ENCODE data around the gene APBB2. TPM values are rescaled to one million over a fixed set of nuclear protein-coding genes. Genes with fewer than 3 reads are reported as not detected.

APBB2 gene
- total and polyA plus RNA-seq, 2 of the 4 experiments (the other 2 are of a cell fraction), result 47.9 to 75.5 TPM

DNA sequence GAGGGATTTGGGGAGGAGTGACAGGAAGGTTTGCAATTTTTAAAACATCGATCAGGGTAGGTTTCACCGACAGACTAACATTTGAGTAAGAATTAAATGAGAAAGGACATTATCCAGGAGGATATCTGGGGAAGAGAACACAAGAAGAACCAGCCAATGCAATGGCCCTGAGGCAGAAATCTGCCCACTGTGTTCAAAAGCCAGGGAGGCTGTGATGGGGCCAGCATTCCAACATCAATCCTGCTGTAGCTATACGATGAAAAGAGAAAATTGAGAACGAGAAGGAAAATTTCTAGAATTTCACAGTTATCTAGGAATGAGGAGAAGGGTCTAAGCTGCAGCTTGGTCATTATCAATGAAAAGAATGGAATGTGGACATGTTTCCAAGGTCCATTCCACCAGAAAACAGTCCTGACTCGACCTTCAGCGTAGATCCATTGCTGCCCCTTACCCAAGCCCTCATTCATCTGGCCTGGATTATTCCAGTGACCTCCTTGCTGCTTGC lies 84.4 kb downstream of the APBB2 start:
- H3K4me1 ChIP-seq (ENCODE audit: control insufficient read depth, insufficient read depth, low read length), result peaks cover 11% of the 10 kb centered on the region
- TF ChIP-seq FOS (IDR thresholded peaks at IDR 0.05; ENCODE audit: low read depth, low read length), result no peak
- TF ChIP-seq RFX5 (IDR thresholded peaks at IDR 0.05; ENCODE audit: low read depth, low read length), result no peak
- no peak for TF ChIP-seq CHD1 (IDR thresholded peaks at IDR 0.05; ENCODE audit: low read depth, low read length)
- no peak for TF ChIP-seq RCOR1 (IDR thresholded peaks at IDR 0.05; ENCODE audit: insufficient replicate concordance, low read length)
- TF ChIP-seq MAFK (IDR thresholded peaks at IDR 0.05; ENCODE audit: low read depth, low read length), result no peak
- no peak for TF ChIP-seq RAD21 (IDR thresholded peaks at IDR 0.05; ENCODE audit: low read length)
- TF ChIP-seq, protein P1, sequence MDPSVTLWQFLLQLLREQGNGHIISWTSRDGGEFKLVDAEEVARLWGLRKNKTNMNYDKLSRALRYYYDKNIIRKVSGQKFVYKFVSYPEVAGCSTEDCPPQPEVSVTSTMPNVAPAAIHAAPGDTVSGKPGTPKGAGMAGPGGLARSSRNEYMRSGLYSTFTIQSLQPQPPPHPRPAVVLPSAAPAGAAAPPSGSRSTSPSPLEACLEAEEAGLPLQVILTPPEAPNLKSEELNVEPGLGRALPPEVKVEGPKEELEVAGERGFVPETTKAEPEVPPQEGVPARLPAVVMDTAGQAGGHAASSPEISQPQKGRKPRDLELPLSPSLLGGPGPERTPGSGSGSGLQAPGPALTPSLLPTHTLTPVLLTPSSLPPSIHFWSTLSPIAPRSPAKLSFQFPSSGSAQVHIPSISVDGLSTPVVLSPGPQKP (IDR thresholded peaks at IDR 0.05; ENCODE audit: borderline replicate concordance, low read depth, low read length), result no peak
- no peak for TF ChIP-seq NFE2L2 (IDR thresholded peaks at IDR 0.05; ENCODE audit: low read depth, low read length)
- TF ChIP-seq, protein P2, sequence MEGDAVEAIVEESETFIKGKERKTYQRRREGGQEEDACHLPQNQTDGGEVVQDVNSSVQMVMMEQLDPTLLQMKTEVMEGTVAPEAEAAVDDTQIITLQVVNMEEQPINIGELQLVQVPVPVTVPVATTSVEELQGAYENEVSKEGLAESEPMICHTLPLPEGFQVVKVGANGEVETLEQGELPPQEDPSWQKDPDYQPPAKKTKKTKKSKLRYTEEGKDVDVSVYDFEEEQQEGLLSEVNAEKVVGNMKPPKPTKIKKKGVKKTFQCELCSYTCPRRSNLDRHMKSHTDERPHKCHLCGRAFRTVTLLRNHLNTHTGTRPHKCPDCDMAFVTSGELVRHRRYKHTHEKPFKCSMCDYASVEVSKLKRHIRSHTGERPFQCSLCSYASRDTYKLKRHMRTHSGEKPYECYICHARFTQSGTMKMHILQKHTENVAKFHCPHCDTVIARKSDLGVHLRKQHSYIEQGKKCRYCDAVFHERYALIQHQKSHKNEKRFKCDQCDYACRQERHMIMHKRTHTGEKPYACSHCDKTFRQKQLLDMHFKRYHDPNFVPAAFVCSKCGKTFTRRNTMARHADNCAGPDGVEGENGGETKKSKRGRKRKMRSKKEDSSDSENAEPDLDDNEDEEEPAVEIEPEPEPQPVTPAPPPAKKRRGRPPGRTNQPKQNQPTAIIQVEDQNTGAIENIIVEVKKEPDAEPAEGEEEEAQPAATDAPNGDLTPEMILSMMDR (conservative IDR thresholded peaks at IDR 0.05; ENCODE audit: low read depth, low read length), result no peak
- no peak for TF ChIP-seq POLR2A (IDR thresholded peaks at IDR 0.05; ENCODE audit: low read depth, low read length)
- TF ChIP-seq, protein P3, sequence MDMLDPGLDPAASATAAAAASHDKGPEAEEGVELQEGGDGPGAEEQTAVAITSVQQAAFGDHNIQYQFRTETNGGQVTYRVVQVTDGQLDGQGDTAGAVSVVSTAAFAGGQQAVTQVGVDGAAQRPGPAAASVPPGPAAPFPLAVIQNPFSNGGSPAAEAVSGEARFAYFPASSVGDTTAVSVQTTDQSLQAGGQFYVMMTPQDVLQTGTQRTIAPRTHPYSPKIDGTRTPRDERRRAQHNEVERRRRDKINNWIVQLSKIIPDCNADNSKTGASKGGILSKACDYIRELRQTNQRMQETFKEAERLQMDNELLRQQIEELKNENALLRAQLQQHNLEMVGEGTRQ (IDR thresholded peaks at IDR 0.05; ENCODE audit: low read depth, low read length), result no peak
- TF ChIP-seq SMC3 (IDR thresholded peaks at IDR 0.05; ENCODE audit: low read depth, low read length), result no peak
- intact Hi-C loops (cut with micrococcal nuclease), result no loop called here

More for the DNA sequence above, 84.4 kb downstream of the APBB2 start:
- Histone ChIP-seq H4K5ac (ENCODE audit: low read depth, low read length) (no peak overlapping the region), H3K18ac (ENCODE audit: low read depth, low read length) (no peak overlapping the region), H3K14ac (replicated peaks; ENCODE audit: low read depth, low read length) (no peak overlapping the region), H4K20me1 (ENCODE audit: insufficient read depth, low read length) (0 out of 2 replicates have a peak, but pooled peaks cover 10% of the 10 kb centered on the region), H3K9me3 (ENCODE audit: control insufficient read depth, insufficient read depth, low read length) (no peaks in the 10 kb centered on the region), H3K56ac (ENCODE audit: extremely low read depth, insufficient read depth, low read length) (no peak overlapping the region), H3K9me1 (ENCODE audit: insufficient read depth, low read length) (0 out of 2 replicates have a peak, but pooled peaks cover 3% of the 10 kb centered on the region), H3K4me3 (ENCODE audit: insufficient read depth, low read depth, low read length) (no peak overlapping the region), H2AK5ac (ENCODE audit: low read depth, low read length) (no peak overlapping the region), H2BK20ac (ENCODE audit: low read depth, low read length) (no peak overlapping the region), H2BK120ac (ENCODE audit: low read depth, low read length) (no peak overlapping the region), H3K79me1 (ENCODE audit: low read depth in 1 of 2, low read length in 2 of 2) (peaks cover 28 to 47% of the 10 kb centered on the region in 2 experiments; a peak in 3 of 4 replicates), H2AK9ac (replicated peaks; ENCODE audit: low read depth, low read length, poor library complexity) (no peak overlapping the region), H4K91ac (ENCODE audit: insufficient read depth, low read depth, low read length) (no peak overlapping the region), H3K27me3 (ENCODE audit: control insufficient read depth, insufficient read depth, low read length) (no peaks in the 10 kb centered on the region), H3K27ac (ENCODE audit: insufficient read depth, low read length) (no peak overlapping the region), H2BK15ac (ENCODE audit: low read depth, low read length) (no peak overlapping the region), H3K36me3 (ENCODE audit: control insufficient read depth, insufficient read depth, low read length) (no peaks in the 10 kb centered on the region), H3K23ac (ENCODE audit: low read depth, low read length) (no peak overlapping the region), H4K8ac (ENCODE audit: low read depth in 2 of 2, low read length in 2 of 2) (no peak overlapping the region), H2BK5ac (ENCODE audit: low read depth, low read length, poor library complexity, severe bottlenecking) (no peak overlapping the region), H3K9ac (ENCODE audit: low read depth, low read length) (no peak overlapping the region), H3K4me2 (ENCODE audit: low read depth, low read length) (no peak overlapping the region), H2AFZ (replicated peaks; ENCODE audit: low read length, poor library complexity) (no peak overlapping the region), H3K4ac (ENCODE audit: low read depth, low read length) (no peak overlapping the region)
- no peak for ATAC-seq (ENCODE audit: low read depth)
- WGBS, 2 experiments (ENCODE audit: extremely low coverage in 2 of 2, insufficient read length in 1 of 2), result 89% methylated on average over 3 of the region's 6 CpGs; no CpG with 5 or more reads in 1 of the 2 experiments
- dilution Hi-C loops (cut with HindIII; ENCODE audit: low sequenced_read_pairs, unreplicated experiment) (no loop called here), in situ Hi-C loops (cut with MboI; ENCODE audit: low sequenced_read_pairs) (no loop called here)
- POLR2A ChIA-PET (ENCODE audit: unreplicated experiment), result no interaction called here
- BruUV-seq (replicated peaks), result no TSS peak
- DNase-seq, result no peak
- CTCF ChIA-PET, result no interaction called here

Measured in IMR-90 (cell line).